HCT116 (cell line): ENCODE data around the gene GLRX3. TPM values are rescaled to one million over a fixed set of nuclear protein-coding genes. Genes with fewer than 3 reads are reported as not detected.

ENCODE experiments used
- ATAC-seq: fragments of 200-7000 bp; cut with Tn5 transposase; 2 replicates; pipeline ENCODE4 v1.9.1; 2020; ENCODE audit warnings: mild to moderate bottlenecking, moderate library complexity
- BruUV-seq: library from RNA; stranded (reverse); fragments of 400-500 nt; replicated peaks from 2 replicates; lab custom pipeline; 2021; lab: Mats Ljungman, UMichigan
- CTCF ChIA-PET: fragments of 300-600 bp; sonication (Branson Sonifier 250); formaldehyde crosslinking; loops from one replicate; lab custom pipeline; 2021; ENCODE audit warnings: antibody characterized with exemption; lab: Charles Lee
- POLR2A ChIA-PET: fragments of 300-600, 350-600 bp; sonication (Branson Sonifier 250); formaldehyde crosslinking; loops from one replicate; lab custom pipeline; 2021; ENCODE audit warnings: antibody characterized with exemption; lab: Charles Lee
- RAD21 ChIA-PET, 2 experiments: fragments of 300-600 bp; sonication (Branson Sonifier 250); formaldehyde crosslinking; loops; one replicate each; lab custom pipeline; 2023; ENCODE audit warnings: low total read pairs in 2 of 2; ENCODE audit not compliant: uncharacterized antibody in 2 of 2, unreplicated experiment in 2 of 2, low non-redundant PET in 1 of 2; lab: Charles Lee
- DNase-seq: peaks from one replicate; pipeline ENCODE4 v3.0.0-alpha.2; 2010; ENCODE audit warnings: low read depth, low spot score
- H2AFZ ChIP-seq: fragments of 200-600 bp; shearing (Covaris generic), sonication (generic); 2 replicates; pipeline ENCODE4 v1.6.1; 2017; ENCODE audit warnings: low read depth, mixed run types, mixed read lengths, antibody characterized with exemption, low read length; ENCODE audit not compliant: poor library complexity, severe bottlenecking
- H3K27ac ChIP-seq: 2 replicates; pipeline ENCODE4 v1.5.1; 2012; ENCODE audit warnings: low read depth, low read length
- H3K27me3 ChIP-seq: fragments of 200-600 bp; sonication (generic); 2 replicates; pipeline ENCODE4 v1.6.1; 2016; ENCODE audit warnings: mixed run types, low read length, mixed read lengths; ENCODE audit not compliant: insufficient read depth
- H3K36me3 ChIP-seq, 2 experiments: fragments of 200-500 bp in 1 of 2; fragments of 200-600 bp in 1 of 2; sonication (Bioruptor generic) in 1 of 2; sonication (generic) in 1 of 2; 2 replicates each; pipeline versions ENCODE4 v1.5.1 to v1.6.1; 2014 to 2016; ENCODE audit warnings: low read length in 2 of 2, inconsistent platforms in 1 of 2, mixed read lengths in 1 of 2, mixed run types in 1 of 2; ENCODE audit not compliant: insufficient read depth in 2 of 2, control insufficient read depth in 1 of 2
- H3K4me1 ChIP-seq, 2 experiments: fragments of 200-600 bp in 1 of 2; sonication (generic) in 1 of 2; 2 replicates each; pipeline versions ENCODE4 v1.5.1 to v1.6.1; 2012 to 2017; ENCODE audit warnings: low read length in 2 of 2, inconsistent platforms in 1 of 2, mild to moderate bottlenecking in 1 of 2, mixed read lengths in 1 of 2, mixed run types in 1 of 2, moderate library complexity in 1 of 2; ENCODE audit not compliant: insufficient read depth in 2 of 2, control insufficient read depth in 1 of 2
- H3K4me2 ChIP-seq: fragments of 200-600 bp; sonication (generic); 2 replicates; pipeline ENCODE4 v1.6.1; 2017; ENCODE audit warnings: mixed run types, low read length, mixed read lengths
- H3K4me3 ChIP-seq, 2 experiments: fragments of 200-600 bp in 1 of 2; sonication (generic) in 1 of 2; replicated peaks in 1 of 2; 2 replicates each; pipeline ENCODE4 v1.5.1; 2011 to 2016; ENCODE audit warnings: low read length in 2 of 2, control low read depth in 1 of 2, low read depth in 1 of 2, mild to moderate bottlenecking in 1 of 2, mixed read lengths in 1 of 2, mixed run types in 1 of 2
- H3K79me2 ChIP-seq: fragments of 200-600 bp; sonication (generic); 2 replicates; pipeline ENCODE4 v1.6.1; 2017; ENCODE audit warnings: mild to moderate bottlenecking, mixed run types, low read length, moderate library complexity, mixed read lengths; ENCODE audit not compliant: insufficient read depth
- H3K9ac ChIP-seq: fragments of 200-600 bp; sonication (generic); 2 replicates; pipeline ENCODE4 v1.6.1; 2016; ENCODE audit warnings: low read length, mixed read lengths
- H3K9me2 ChIP-seq: fragments of 200-600 bp; sonication (generic), shearing (Covaris generic); 2 replicates; pipeline ENCODE4 v1.6.1; 2017; ENCODE audit warnings: mixed run types, mild to moderate bottlenecking, moderate library complexity; ENCODE audit not compliant: insufficient read depth
- H3K9me3 ChIP-seq, 2 experiments: fragments of 200-500 bp in 1 of 2; fragments of 200-600 bp in 1 of 2; sonication (Bioruptor generic) in 1 of 2; sonication (generic) in 1 of 2; 2 replicates each; pipeline ENCODE4 v1.6.1; 2014 to 2017; ENCODE audit warnings: low read length in 2 of 2, mixed read lengths in 2 of 2, inconsistent platforms in 1 of 2, low read depth in 1 of 2, mild to moderate bottlenecking in 1 of 2, mixed run types in 1 of 2, moderate library complexity in 1 of 2; ENCODE audit not compliant: control insufficient read depth in 1 of 2, insufficient read depth in 1 of 2
- H4K20me1 ChIP-seq: fragments of 200-600 bp; sonication (generic), shearing (Covaris generic); 2 replicates; pipeline ENCODE4 v1.6.1; 2017; ENCODE audit warnings: mixed run types, mild to moderate bottlenecking, moderate library complexity; ENCODE audit not compliant: insufficient read depth
- ATF3 ChIP-seq: IDR thresholded peaks from 2 replicates; pipeline ENCODE4 v1.6.1; 2012
- CBX3 ChIP-seq: IDR thresholded peaks from 2 replicates; pipeline ENCODE4 v1.6.1; 2012; ENCODE audit warnings: low read depth
- CTCF ChIP-seq, 3 experiments: fragments of 200-600 bp in 1 of 3; sonication (generic) in 1 of 3; IDR thresholded peaks in 2 of 3; conservative IDR thresholded peaks in 1 of 3; 2 replicates each; pipeline ENCODE4 v1.5.1; 2012 to 2017; ENCODE audit warnings: low read depth in 2 of 3, low read length in 2 of 3, antibody characterized with exemption in 1 of 3, borderline replicate concordance in 1 of 3, control low read depth in 1 of 3, mild to moderate bottlenecking in 1 of 3, mixed read lengths in 1 of 3, mixed run types in 1 of 3, moderate library complexity in 1 of 3; ENCODE audit not compliant: insufficient read depth in 1 of 3
- EGR1 ChIP-seq: IDR thresholded peaks from 2 replicates; pipeline ENCODE4 v1.6.1; 2012; ENCODE audit warnings: low read depth
- ELF1 ChIP-seq: IDR thresholded peaks from 2 replicates; pipeline ENCODE4 v1.6.1; 2012; ENCODE audit warnings: low read depth, borderline replicate concordance
- EZH2 ChIP-seq: fragments of 200-600 bp; sonication (generic); IDR thresholded peaks from 2 replicates; pipeline ENCODE4 v1.6.1; 2017; ENCODE audit warnings: antibody characterized with exemption, mixed run types
- EZH2phosphoT487 ChIP-seq: fragments of 200-600 bp; IDR thresholded peaks from 2 replicates; pipeline ENCODE4 v1.6.1; 2018; ENCODE audit warnings: antibody characterized with exemption, borderline replicate concordance
- JUND ChIP-seq: IDR thresholded peaks from 2 replicates; pipeline ENCODE4 v1.6.1; 2012
- MAX ChIP-seq: IDR thresholded peaks from 2 replicates; pipeline ENCODE4 v1.6.1; 2012
- POLR2A ChIP-seq: IDR thresholded peaks from 2 replicates; pipeline ENCODE4 v1.7.0; 2011; ENCODE audit warnings: borderline replicate concordance; ENCODE audit not compliant: insufficient read depth, insufficient read length; ENCODE audit errors: extremely low read depth
- POLR2AphosphoS5 ChIP-seq: IDR thresholded peaks from 2 replicates; pipeline ENCODE4 v1.6.1; 2011; ENCODE audit warnings: mild to moderate bottlenecking, low read depth, low read length, moderate library complexity
- RAD21 ChIP-seq: IDR thresholded peaks from 2 replicates; pipeline ENCODE4 v1.6.1; 2012; ENCODE audit warnings: low read depth, mild to moderate bottlenecking
- REST ChIP-seq: IDR thresholded peaks from 2 replicates; pipeline ENCODE4 v1.6.1; 2012; ENCODE audit warnings: low read depth
- SIN3A ChIP-seq: IDR thresholded peaks from 2 replicates; pipeline ENCODE4 v1.6.1; 2012; ENCODE audit warnings: low read depth
- TCF7L2 ChIP-seq: IDR thresholded peaks from 2 replicates; pipeline ENCODE4 v1.7.0; 2011; ENCODE audit warnings: borderline replicate concordance, inconsistent platforms; ENCODE audit not compliant: insufficient read depth, insufficient read length; ENCODE audit errors: extremely low read depth
- YY1 ChIP-seq: IDR thresholded peaks from 2 replicates; pipeline ENCODE4 v1.6.1; 2011; ENCODE audit warnings: low read length, low read depth, moderate library complexity, mild to moderate bottlenecking; ENCODE audit not compliant: insufficient replicate concordance; ENCODE audit errors: extremely low read depth
- ZBTB33 ChIP-seq: IDR thresholded peaks from 2 replicates; pipeline ENCODE4 v1.6.1; 2011; ENCODE audit warnings: mild to moderate bottlenecking, low read length, moderate library complexity; ENCODE audit not compliant: insufficient replicate concordance; ENCODE audit errors: extremely low read depth
- ZFX ChIP-seq: fragments of 450-650 bp; IDR thresholded peaks from 2 replicates; pipeline ENCODE4 v1.6.1; 2017
- ZNF274 ChIP-seq: fragments of 200-500 bp; sonication (Bioruptor generic); IDR thresholded peaks from 2 replicates; pipeline ENCODE4 v1.6.1; 2014; ENCODE audit warnings: mild to moderate bottlenecking, low read depth, low read length, inconsistent platforms
- intact Hi-C: fragments of 100-400 bp; cut with micrococcal nuclease; formaldehyde crosslinking; loops from 2 replicates; pipeline ENCODE4 v1.10.0; 2022
- total RNA-seq: library from RNA; stranded (reverse); gene quantifications from one replicate; pipeline ENCODE4 v1.2.1, GENCODE V29; 2021; ENCODE audit not compliant: unreplicated experiment

Gene GLRX3
- total RNA-seq, 1 experiment from 2014 or later = 59.1 TPM

- no peak overlapping the region for H3K4me2 ChIP-seq
- H3K9me2 ChIP-seq = no peaks in the 10 kb centered on the region
- no peak overlapping the region for H2AFZ ChIP-seq
- TF ChIP-seq ZFX (no peak), ZNF274 (no peak), ZBTB33 (no peak), JUND (no peak), POLR2A (no peak), ELF1 (no peak), CBX3 (no peak), EZH2 (no peak), POLR2AphosphoS5 (no peak), YY1 (no peak), SIN3A (no peak), EGR1 (no peak), TCF7L2 (no peak), RAD21 (no peak), EZH2phosphoT487 (no peak), ATF3 (no peak), CTCF (IDR thresholded peaks at IDR 0.05 in 2 of 3, conservative IDR thresholded peaks at IDR 0.05 in 1 of 3; ENCODE audit: borderline replicate concordance in 1 of 3, insufficient read depth in 1 of 3, low read depth in 2 of 3, low read length in 2 of 3) (no peak), MAX (no peak), REST (no peak)
- TF ChIP-seq, all 23 proteins: peak for 0
- Histone ChIP-seq H3K9ac (no peak overlapping the region), H3K79me2 (no peaks in the 10 kb centered on the region), H4K20me1 (no peaks in the 10 kb centered on the region), H3K4me1 (no peaks in the 10 kb centered on the region), H3K27ac (no peak overlapping the region), H3K36me3 (no peaks in the 10 kb centered on the region), H3K4me3 (no peak overlapping the region), H3K27me3 (no peaks in the 10 kb centered on the region), H3K9me3 (no peaks in the 10 kb centered on the region)
- POLR2A ChIA-PET = no interaction called here
- intact Hi-C loops = no loop called here
- no peak for DNase-seq
- no TSS peak for BruUV-seq
- ATAC-seq = no peak
- CTCF ChIA-PET = no interaction called here
- RAD21 ChIA-PET = no interaction called here
Observed at GRCh38 chr10:130218181-130218641, 82.0 kb downstream of the GLRX3 start.
